HG03520 (cell line): ENCODE results near the gene EGLN2.
A peak's percentile ranks its signal among the peaks of the same experiment; 100 is the strongest.
"Not testable (repeated sequence)": the region's sequence is repeated elsewhere in the genome, so short reads cannot be mapped to it uniquely, and the experiment has no call there.

Experiments used
- ATAC-seq: cut with Tn5 transposase; IDR thresholded peaks from one replicate; pipeline ENCODE4 v1.9.1; 2021; ENCODE audit warnings: mild to moderate bottlenecking, moderate library complexity; ENCODE audit not compliant: unreplicated experiment

Gene EGLN2

GRCh38 chr19:40776364-40776763, 22.6 kb upstream of the EGLN2 start:
- ATAC-seq = no peak

GRCh38 chr19:40776932-40777644, 21.9 kb upstream of the EGLN2 start:
- ATAC-seq = peak; percentile 64

GRCh38 chr19:40777645-40777936, 21.4 kb upstream of the EGLN2 start:
- no peak for ATAC-seq

- peak; percentile 60 for ATAC-seq
Observed at GRCh38 chr19:40777937-40778705, 20.9 kb upstream of the EGLN2 start, which contains the start of gene RAB4B. Gene RAB4B, plus strand, starts transcription at chr19:40778247. Its CDS starts 129 bp downstream, at chr19:40778376.

GRCh38 chr19:40778706-40779284, 20.2 kb upstream of the EGLN2 start:
- ATAC-seq = no peak

- ATAC-seq = no peak
Observed at GRCh38 chr19:40780582-40780981, 18.4 kb upstream of the EGLN2 start.

- no peak for ATAC-seq
Observed at GRCh38 chr19:40781140-40781539, 17.9 kb upstream of the EGLN2 start.

- ATAC-seq = no peak
Observed at GRCh38 chr19:40783711-40784110, 15.3 kb upstream of the EGLN2 start.

- ATAC-seq = not testable (repeated sequence)
Observed at GRCh38 chr19:40784146-40784545, 14.8 kb upstream of the EGLN2 start.

GRCh38 chr19:40785526-40785925, 13.5 kb upstream of the EGLN2 start:
- no peak for ATAC-seq

GRCh38 chr19:40786060-40787037, 12.6 kb upstream of the EGLN2 start:
- no peak for ATAC-seq

- no peak for ATAC-seq
Observed at GRCh38 chr19:40791349-40791748, 7.6 kb upstream of the EGLN2 start.

GRCh38 chr19:40791996-40792395, 7.0 kb upstream of the EGLN2 start:
- no peak for ATAC-seq

GRCh38 chr19:40797166-40797962, 1.6 kb upstream of the EGLN2 start:
- ATAC-seq = no peak

- peak; percentile 20 for ATAC-seq
Observed at GRCh38 chr19:40797963-40798682, 868 bp upstream of the EGLN2 start.

- ATAC-seq = no peak
Observed at GRCh38 chr19:40799558-40800338, 757 bp downstream of the EGLN2 start.

- ATAC-seq = no peak
Observed at GRCh38 chr19:40800339-40800996, 1.5 kb downstream of the EGLN2 start.

- no peak for ATAC-seq
Observed at GRCh38 chr19:40800997-40801377, 2.0 kb downstream of the EGLN2 start.
